Neural cell (in vitro differentiated cells): ENCODE measurements around the gene FCHSD1. TPM values are rescaled to one million over a fixed set of nuclear protein-coding genes. Genes with fewer than 3 reads are reported as not detected.

ENCODE experiments used
- H2AFZ ChIP-seq: fragments of 200-600, 300-800 bp; sonication (generic), shearing (Covaris generic); 2 replicates; pipeline ENCODE4 v1.6.0; 2014; ENCODE audit warnings: low read depth, mild to moderate bottlenecking, antibody characterized with exemption, low read length, moderate library complexity
- H3F3A ChIP-seq: fragments of 200-600 bp; shearing (Covaris generic); 2 replicates; pipeline ENCODE4 v1.6.1; 2016; ENCODE audit warnings: mild to moderate bottlenecking, moderate library complexity, mixed read lengths, antibody characterized with exemption, low read length; ENCODE audit not compliant: insufficient read depth, poor library complexity, severe bottlenecking
- H3K27ac ChIP-seq: fragments of 200-600, 300-800 bp; sonication (generic), shearing (Covaris generic); 2 replicates; pipeline ENCODE4 v1.5.1; 2014; ENCODE audit warnings: mild to moderate bottlenecking, low read length, moderate library complexity
- H3K27me3 ChIP-seq: fragments of 300-800, 200-600 bp; sonication (generic), shearing (Covaris generic); 2 replicates; pipeline ENCODE4 v1.6.0; 2014; ENCODE audit warnings: mild to moderate bottlenecking, low read depth, low read length, moderate library complexity; ENCODE audit not compliant: insufficient read depth
- H3K36me3 ChIP-seq: fragments of 300-800, 200-600 bp; sonication (generic), shearing (Covaris generic); 2 replicates; pipeline ENCODE4 v1.5.1; 2014; ENCODE audit warnings: mild to moderate bottlenecking, antibody characterized with exemption, low read length, moderate library complexity; ENCODE audit not compliant: insufficient read depth
- H3K4me2 ChIP-seq: fragments of 300-800, 200-600 bp; sonication (generic), shearing (Covaris generic); 2 replicates; pipeline ENCODE4 v1.6.0; 2014; ENCODE audit warnings: mild to moderate bottlenecking, low read length
- H3K4me3 ChIP-seq: fragments of 300-800, 200-600 bp; sonication (generic), shearing (Covaris generic); 2 replicates; pipeline ENCODE4 v1.5.1; 2014; ENCODE audit warnings: mild to moderate bottlenecking, low read length, moderate library complexity
- H3K79me2 ChIP-seq: fragments of 200-600 bp; shearing (Covaris generic); replicated peaks from 2 replicates; pipeline ENCODE4 v1.6.0; 2014; ENCODE audit warnings: mild to moderate bottlenecking, low read length, moderate library complexity; ENCODE audit not compliant: insufficient read depth
- H3K9ac ChIP-seq: fragments of 300-800, 200-600 bp; sonication (generic), shearing (Covaris generic); 2 replicates; pipeline ENCODE4 v1.6.1; 2016; ENCODE audit warnings: mild to moderate bottlenecking, low read length, mixed read lengths
- H3K9me2 ChIP-seq: fragments of 200-600 bp; shearing (Covaris generic); 2 replicates; pipeline ENCODE4 v1.6.1; 2016; ENCODE audit warnings: mild to moderate bottlenecking, low read length, mixed read lengths; ENCODE audit not compliant: insufficient read depth
- H3K9me3 ChIP-seq: fragments of 200-600, 300-800 bp; sonication (generic), shearing (Covaris generic); 2 replicates; pipeline ENCODE4 v1.6.1; 2016; ENCODE audit warnings: mild to moderate bottlenecking, mixed run types, low read length, moderate library complexity, mixed read lengths
- H4K20me1 ChIP-seq: fragments of 200-600 bp; shearing (Covaris generic); 2 replicates; pipeline ENCODE4 v1.6.1; 2016; ENCODE audit warnings: mild to moderate bottlenecking, mixed run types; ENCODE audit not compliant: insufficient read depth
- EP300 ChIP-seq: fragments of 450-650 bp; conservative IDR thresholded peaks from 2 replicates; pipeline ENCODE4 v1.6.1; 2014; ENCODE audit warnings: antibody characterized with exemption, mild to moderate bottlenecking, moderate library complexity; ENCODE audit not compliant: poor library complexity, severe bottlenecking
- EZH2 ChIP-seq: fragments of 200-600, 300-800 bp; shearing (Covaris generic), sonication (generic); IDR thresholded peaks from 2 replicates; pipeline ENCODE4 v1.6.1; 2014; ENCODE audit warnings: antibody characterized with exemption, low read length, borderline replicate concordance, mild to moderate bottlenecking; ENCODE audit not compliant: insufficient read depth, poor library complexity, severe bottlenecking
- MXI1 ChIP-seq: fragments of 450-650 bp; conservative IDR thresholded peaks from 2 replicates; pipeline ENCODE4 v1.6.1; 2014; ENCODE audit warnings: antibody characterized with exemption, mild to moderate bottlenecking; ENCODE audit not compliant: poor library complexity, severe bottlenecking
- POLR2AphosphoS5 ChIP-seq: IDR thresholded peaks from 2 replicates; pipeline ENCODE4 v1.6.1; 2012
- RAD21 ChIP-seq: fragments of 450-650 bp; conservative IDR thresholded peaks from 2 replicates; pipeline ENCODE4 v1.6.1; 2014; ENCODE audit warnings: antibody characterized with exemption, mild to moderate bottlenecking, moderate library complexity
- SMC3 ChIP-seq: fragments of 450-650 bp; conservative IDR thresholded peaks from 2 replicates; pipeline ENCODE4 v1.6.1; 2014; ENCODE audit warnings: antibody characterized with exemption, mild to moderate bottlenecking, moderate library complexity; ENCODE audit not compliant: poor library complexity
- TAF1 ChIP-seq: IDR thresholded peaks from 2 replicates; pipeline ENCODE4 v1.6.1; 2012; ENCODE audit warnings: low read depth
- polyA plus RNA-seq: library from polyadenylated mRNA; depleted of rRNA; stranded (reverse); fragments of >200 nt; gene quantifications from 2 replicates; pipeline ENCODE4 v1.2.3, GENCODE V29; 2014
- TF ChIP-seq, protein P1 (sequence below): fragments of 450-650 bp; IDR thresholded peaks from 2 replicates; pipeline ENCODE4 v1.5.1; 2014; ENCODE audit warnings: antibody characterized with exemption, mild to moderate bottlenecking, moderate library complexity; ENCODE audit not compliant: poor library complexity, severe bottlenecking
- TF ChIP-seq, protein P2 (sequence below): IDR thresholded peaks from 2 replicates; pipeline ENCODE4 v1.6.1; 2012; ENCODE audit warnings: borderline replicate concordance

The FCHSD1 gene
- polyA plus RNA-seq, 1 donor from 2014 or later, result 3.9 TPM

DNA sequence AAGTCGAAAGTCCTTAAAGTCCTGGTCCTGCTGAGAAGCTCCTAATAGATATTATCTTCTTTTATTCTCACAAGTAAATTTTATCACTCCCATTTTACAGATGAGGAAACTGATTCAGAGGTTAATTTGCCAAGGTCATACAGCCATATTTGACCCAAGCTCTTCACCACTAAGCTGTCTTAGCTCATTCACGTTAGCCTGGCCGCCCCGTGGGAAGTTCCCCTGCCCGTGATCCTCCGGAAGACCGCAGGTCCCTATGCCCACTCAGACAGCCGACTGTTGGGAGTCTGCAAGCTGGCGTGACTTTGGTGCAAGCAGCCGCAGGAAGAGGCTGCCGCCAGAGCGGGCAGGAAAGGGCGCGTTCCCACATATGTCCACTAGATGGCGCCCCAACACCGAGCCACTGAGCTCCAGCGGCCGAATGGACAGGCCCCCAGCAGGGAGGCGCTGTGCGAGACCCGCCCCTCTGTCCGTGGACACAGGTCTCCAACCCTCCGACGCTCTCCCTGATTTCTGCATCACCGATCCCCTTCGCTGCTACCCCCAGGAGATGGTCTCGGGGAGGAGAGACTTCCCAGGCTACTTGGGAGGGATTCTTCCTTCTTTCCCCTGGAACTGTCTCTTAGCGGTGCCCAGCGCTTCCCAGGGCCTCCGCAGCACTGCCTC, 40.8 kb upstream of the FCHSD1 start:
- Histone ChIP-seq H3F3A (no peaks in the 10 kb centered on the region), H3K79me2 (no peaks in the 10 kb centered on the region), H3K27me3 (no peaks in the 10 kb centered on the region), H3K9ac (peak overlapping the region; percentile 20), H2AFZ (no peak overlapping the region), H3K9me2 (no peaks in the 10 kb centered on the region), H3K27ac (no peak overlapping the region), H4K20me1 (no peaks in the 10 kb centered on the region), H3K4me2 (no peak overlapping the region), H3K36me3 (no peaks in the 10 kb centered on the region), H3K9me3 (no peaks in the 10 kb centered on the region), H3K4me3 (peak overlapping the region; percentile 54)
- TF ChIP-seq RAD21, result peak; percentile 100
- TF ChIP-seq, protein P1, sequence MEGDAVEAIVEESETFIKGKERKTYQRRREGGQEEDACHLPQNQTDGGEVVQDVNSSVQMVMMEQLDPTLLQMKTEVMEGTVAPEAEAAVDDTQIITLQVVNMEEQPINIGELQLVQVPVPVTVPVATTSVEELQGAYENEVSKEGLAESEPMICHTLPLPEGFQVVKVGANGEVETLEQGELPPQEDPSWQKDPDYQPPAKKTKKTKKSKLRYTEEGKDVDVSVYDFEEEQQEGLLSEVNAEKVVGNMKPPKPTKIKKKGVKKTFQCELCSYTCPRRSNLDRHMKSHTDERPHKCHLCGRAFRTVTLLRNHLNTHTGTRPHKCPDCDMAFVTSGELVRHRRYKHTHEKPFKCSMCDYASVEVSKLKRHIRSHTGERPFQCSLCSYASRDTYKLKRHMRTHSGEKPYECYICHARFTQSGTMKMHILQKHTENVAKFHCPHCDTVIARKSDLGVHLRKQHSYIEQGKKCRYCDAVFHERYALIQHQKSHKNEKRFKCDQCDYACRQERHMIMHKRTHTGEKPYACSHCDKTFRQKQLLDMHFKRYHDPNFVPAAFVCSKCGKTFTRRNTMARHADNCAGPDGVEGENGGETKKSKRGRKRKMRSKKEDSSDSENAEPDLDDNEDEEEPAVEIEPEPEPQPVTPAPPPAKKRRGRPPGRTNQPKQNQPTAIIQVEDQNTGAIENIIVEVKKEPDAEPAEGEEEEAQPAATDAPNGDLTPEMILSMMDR, result peak; percentile 100
- peak; percentile 39 for TF ChIP-seq EP300
- peak; percentile 99 for TF ChIP-seq SMC3
- TF ChIP-seq, protein P2, sequence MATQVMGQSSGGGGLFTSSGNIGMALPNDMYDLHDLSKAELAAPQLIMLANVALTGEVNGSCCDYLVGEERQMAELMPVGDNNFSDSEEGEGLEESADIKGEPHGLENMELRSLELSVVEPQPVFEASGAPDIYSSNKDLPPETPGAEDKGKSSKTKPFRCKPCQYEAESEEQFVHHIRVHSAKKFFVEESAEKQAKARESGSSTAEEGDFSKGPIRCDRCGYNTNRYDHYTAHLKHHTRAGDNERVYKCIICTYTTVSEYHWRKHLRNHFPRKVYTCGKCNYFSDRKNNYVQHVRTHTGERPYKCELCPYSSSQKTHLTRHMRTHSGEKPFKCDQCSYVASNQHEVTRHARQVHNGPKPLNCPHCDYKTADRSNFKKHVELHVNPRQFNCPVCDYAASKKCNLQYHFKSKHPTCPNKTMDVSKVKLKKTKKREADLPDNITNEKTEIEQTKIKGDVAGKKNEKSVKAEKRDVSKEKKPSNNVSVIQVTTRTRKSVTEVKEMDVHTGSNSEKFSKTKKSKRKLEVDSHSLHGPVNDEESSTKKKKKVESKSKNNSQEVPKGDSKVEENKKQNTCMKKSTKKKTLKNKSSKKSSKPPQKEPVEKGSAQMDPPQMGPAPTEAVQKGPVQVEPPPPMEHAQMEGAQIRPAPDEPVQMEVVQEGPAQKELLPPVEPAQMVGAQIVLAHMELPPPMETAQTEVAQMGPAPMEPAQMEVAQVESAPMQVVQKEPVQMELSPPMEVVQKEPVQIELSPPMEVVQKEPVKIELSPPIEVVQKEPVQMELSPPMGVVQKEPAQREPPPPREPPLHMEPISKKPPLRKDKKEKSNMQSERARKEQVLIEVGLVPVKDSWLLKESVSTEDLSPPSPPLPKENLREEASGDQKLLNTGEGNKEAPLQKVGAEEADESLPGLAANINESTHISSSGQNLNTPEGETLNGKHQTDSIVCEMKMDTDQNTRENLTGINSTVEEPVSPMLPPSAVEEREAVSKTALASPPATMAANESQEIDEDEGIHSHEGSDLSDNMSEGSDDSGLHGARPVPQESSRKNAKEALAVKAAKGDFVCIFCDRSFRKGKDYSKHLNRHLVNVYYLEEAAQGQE, result no peak

DNA sequence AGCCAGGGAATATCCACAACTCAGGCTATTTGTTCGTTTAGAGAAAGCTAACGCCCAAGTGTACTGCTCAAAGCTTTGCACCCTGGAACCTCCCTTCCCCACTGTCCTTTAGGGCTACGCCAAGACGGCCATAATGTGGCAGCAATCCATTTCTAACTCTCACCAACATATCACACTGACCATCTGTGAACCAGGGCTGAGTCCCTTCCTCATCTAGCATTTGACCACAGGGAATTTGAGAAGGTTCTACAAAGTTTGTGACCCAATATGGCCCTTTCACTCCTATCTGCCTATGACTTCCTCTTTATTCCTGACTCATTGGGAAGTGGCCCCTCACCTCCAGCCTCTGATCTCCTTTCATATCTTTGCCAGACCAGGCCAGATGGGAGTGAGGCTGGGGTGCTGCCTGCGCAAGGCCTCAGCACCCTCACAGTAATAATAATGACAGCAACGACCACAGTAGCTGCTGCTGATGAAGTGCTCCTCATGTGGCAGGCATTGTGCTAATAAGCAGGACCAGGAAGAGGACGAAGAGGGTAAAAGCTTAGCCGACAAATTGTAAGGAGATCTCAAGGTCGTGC, 40.2 kb upstream of the FCHSD1 start:
- Histone ChIP-seq H3K9me2 (no peaks in the 10 kb centered on the region), H3K4me3 (no peak overlapping the region), H3K79me2 (no peaks in the 10 kb centered on the region), H3K9me3 (no peaks in the 10 kb centered on the region), H4K20me1 (no peaks in the 10 kb centered on the region), H2AFZ (no peak overlapping the region), H3K4me2 (no peak overlapping the region), H3F3A (no peaks in the 10 kb centered on the region), H3K27me3 (no peaks in the 10 kb centered on the region), H3K27ac (no peak overlapping the region), H3K36me3 (no peaks in the 10 kb centered on the region), H3K9ac (no peak overlapping the region)
- TF ChIP-seq EP300 (no peak), MXI1 (no peak), TAF1 (no peak), EZH2 (no peak), SMC3 (no peak), POLR2AphosphoS5 (no peak), RAD21 (no peak)
- TF ChIP-seq, protein P2, result no peak
- TF ChIP-seq, protein P1, result no peak
